ENCODE results near the gene TIGD6. TPM values are rescaled to one million over a fixed set of nuclear protein-coding genes. Genes with fewer than 3 reads are reported as not detected.

Gene TIGD6
- total RNA-seq, 1 experiment from 2014 or later, result 7.0 TPM

DNA sequence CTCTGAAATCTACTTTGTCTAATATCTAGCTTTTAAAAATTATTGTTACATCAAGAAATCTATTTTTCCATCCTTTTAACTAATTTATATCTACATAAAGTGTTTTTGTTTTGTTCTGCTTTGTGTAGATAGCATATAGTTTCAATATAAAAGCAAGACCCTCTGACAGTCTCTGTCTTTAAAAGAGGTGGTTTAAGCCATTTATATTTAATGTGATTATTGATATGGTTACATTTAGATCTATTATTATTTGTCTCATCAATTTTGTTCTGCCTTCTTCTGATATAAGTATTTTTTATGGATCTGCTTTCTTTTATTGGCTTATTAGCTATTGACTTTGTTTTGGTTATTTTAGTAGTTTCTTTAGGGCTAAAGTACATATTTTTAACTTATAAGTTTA, 16.1 kb upstream of the TIGD6 start:
- no peak for DNase-seq (ENCODE audit: low read depth)

DNA sequence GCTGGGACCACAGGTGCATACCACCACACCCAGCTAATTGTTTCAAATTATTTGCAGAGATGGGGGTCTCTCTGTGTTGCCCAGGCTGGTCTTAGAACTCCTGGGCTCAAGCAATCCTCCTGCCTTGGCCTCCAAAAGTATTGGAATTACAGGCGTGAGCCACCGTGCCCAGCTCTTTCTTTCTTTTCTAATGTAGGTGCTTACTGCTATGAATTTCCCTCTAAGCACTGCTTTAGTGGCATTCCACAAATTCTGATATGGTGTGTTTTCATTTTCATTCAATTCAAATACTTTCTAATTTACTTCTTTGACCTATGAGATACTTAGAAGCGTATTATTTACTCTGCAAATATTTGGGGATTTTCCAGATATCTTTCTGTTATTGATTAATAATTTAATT, 15.0 kb upstream of the TIGD6 start:
- DNase-seq (ENCODE audit: low read depth), result no peak

DNA sequence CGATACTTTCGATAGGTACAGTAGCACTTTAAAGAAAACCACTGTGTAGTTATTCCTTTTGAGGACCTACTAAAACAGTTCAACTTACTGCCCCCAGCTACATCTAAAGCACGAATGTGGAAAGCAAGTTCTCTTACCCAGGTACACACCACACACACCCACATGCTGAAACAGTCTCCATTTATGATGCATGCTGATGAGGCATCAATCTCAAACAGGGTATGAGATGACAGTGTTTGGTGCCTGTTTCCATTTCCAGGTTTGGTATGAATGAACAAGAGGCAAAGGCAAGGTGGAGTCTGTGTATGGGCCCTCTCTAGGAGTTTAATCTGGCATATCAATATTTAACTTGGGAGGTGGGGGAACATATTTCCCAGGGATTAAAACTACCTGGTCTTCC, 14.0 kb upstream of the TIGD6 start:
- DNase-seq (ENCODE audit: low read depth), result no peak

DNA sequence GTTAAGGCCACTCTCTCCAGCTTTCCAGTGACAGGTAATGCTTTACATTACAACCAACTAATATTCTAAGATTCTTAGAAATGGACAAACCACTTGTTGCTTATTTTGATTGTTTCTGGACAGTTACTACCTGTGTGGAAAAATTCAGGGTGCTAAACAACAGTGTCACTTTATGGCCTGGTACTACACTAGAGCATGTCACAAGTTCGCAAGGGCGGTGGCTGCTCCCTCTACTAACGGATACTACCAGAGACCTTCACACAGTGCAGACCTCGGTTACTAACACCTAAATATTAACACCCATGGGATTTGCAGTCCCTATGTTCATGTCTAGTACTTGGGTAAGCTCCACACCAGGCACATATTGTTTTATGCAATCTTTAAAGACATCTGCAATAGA, 13.5 kb upstream of the TIGD6 start:
- DNase-seq (ENCODE audit: low read depth), result no peak

DNA sequence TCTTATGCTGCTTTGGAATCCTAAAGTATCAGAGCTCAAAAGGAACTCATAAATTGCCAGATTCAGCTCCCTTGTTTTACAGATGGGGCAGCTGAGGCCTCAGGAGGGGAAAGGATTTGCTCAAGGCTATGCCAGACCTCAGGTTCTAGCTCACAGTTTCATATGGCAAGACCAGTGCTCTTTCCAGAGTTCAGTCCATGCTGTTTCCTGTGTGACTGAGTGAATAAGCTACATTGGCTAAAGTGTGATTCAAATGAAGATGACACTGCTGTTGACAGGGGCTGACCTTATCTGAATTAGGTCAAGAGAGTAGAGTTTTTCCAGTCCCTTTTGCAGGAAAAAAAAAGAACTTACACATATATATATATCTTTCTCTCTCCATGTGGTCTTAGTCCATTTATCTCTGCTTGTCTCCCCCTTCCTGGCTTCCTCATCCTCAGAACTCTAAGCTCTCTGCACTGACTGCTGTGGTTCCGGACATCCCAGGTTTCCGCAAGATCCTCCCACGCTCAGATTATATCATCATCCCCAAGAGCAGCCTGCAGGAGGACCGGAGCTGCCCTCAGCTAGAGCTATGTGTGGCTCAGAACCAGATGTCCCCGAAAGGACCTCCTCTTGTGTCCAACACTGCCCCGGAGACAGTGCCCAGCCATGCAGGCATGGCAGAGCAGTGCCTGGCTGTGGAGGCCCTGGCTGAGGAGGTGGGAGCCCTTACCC, 9.4 kb upstream of the TIGD6 start:
- peak; percentile 86 for DNase-seq (ENCODE audit: low read depth)

DNA sequence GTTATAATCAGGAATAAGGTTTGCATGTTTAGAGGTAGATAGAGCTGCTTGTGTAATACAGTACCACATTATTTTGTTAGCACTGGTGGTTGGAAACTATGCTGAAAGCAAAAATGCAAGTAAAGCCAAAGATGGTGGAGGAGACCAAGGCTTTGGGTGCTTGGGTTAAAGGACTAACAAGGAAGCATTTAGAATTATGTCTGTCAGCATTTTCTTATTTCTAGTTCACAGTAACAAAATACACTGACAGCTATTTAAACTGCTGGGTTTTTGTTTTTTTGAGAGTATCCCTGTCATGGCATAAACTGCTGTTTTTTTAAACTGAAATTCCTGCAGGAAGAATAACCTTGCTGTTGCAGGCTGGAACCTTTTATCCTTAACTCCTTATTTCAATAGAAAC, 6.6 kb upstream of the TIGD6 start:
- no peak for DNase-seq (ENCODE audit: low read depth)

DNA sequence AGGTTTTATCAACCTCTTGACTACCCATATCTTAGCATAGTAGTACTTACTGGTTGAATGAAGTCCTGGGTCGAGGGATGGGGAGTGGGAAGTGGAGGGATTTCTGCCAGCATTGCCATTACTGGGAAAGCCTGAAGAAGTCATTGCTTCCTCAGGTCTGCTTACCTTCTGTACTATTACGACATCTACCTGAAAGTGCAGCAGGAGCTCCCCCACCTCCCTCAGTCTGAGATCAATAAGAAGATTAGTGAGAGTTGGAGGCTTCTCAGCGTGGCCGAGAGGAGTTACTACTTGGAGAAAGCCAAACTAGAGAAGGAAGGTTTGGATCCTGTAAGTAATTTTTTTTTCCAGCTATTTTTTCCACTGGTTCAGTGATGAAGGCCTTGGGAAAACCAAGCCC, 5.9 kb upstream of the TIGD6 start:
- no peak for DNase-seq (ENCODE audit: low read depth)

DNA sequence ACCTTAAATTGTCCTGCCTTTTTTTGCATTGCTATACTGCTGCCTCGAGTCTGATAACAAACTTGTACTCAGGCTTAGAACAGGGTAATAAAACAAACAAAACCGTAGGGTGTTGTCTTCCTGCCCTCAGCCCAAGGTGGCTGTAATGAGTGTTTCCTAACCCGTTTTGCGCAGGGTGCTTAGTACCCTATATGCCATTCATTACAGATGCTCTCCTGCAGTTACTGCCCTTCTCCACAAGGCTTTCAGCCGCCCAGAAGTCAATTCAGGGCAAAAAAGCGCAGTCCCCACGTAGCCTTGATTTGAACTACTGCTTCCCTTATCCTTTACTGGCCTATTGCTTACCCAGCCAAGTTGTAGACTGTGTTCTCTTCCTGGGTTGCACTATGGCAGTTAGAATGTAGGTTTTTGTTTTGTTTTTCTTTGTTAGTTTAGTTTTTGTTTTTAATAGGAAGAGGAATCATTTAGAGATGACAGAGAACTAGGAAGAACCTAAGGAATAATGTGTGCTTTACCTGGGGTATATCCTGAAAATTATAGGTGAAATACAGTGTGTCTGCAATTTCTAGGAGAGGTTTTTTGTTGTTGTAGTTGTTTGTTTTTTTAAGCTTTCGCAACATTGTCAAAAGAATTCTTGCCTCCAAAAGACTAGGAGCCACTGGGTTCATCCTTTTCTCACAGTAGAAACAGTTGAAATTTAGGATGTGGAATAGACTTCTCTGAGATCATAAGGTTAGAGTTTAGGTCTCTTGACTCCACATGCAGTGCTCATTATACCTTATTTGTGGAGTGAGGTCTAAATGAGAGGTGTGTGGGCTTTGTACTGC, 1.4 kb upstream of the TIGD6 start:
- DNase-seq (ENCODE audit: low read depth), result peak; percentile 76

DNA sequence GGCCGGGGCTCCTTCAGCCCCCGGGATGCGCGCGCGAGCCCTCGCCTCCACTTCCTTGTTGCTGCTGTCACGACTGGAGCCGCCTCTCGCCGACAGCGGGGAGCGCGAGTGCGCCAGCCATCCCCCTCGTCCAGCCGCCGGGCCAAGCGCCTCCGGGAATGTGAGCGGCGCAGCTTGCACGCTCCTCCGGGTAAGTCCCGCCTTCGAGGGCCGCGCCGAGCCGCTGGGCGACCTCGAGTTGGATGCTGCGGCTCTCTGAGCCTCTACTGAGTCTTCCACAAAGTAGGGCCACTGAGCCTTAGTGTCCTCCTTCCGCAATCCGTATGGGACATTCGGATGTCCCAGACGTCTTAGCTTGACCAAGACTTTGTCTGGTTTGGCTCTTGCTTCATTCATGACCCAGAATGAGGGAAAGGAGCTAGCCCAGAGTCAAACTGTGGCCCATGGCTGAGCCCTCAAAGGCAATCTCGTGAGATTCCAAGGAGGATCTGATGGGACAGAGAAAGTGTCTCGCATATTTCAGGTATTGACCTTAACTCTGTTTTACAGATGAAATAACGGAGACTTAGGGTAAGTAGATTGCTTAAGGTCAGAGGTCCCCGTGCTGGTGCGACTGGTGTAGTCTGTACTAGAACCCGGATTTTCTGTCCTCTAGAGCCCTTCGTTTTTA, 671 bp upstream of the TIGD6 start:
- peak; percentile 55 for DNase-seq (ENCODE audit: low read depth)

DNA sequence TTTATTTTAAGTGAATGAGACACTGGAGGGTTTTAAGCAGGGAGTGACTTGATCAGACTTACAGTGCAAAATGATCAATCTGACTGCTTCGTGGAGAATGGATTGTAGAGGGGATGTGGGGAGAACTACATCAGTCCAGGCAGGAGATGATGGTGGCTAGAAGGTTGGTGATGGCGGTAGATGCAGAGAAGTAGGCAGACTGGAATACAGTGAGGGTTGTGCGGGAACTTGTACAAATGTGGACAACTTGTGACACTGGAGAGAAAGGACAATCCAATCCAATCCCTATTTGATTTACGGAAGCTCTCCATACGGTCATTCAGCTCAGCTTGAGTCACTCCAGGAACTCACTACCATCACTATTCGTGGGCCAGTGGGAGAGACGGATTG, 593 bp downstream of the TIGD6 start:
- no peak for DNase-seq (ENCODE audit: low read depth)

DNA sequence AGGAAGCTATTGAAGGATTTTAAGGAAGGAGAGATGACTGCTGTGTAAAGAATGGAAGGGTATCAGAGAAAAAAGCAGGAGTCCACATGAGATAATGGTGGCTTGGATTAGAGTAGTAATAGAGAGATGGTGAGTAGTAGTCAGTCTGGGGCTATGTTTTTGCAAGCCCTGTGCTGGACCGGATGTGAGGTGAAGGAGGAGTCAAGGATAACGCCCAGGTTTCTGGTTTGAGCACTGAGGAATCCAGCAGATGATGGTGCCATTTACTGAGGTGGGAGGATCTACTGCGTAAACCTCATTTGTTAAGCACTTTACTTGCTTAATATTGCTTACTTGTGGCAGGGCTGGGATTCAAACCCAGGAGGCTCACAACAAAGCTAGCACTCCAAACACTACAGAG, 1.1 kb downstream of the TIGD6 start:
- no peak for DNase-seq (ENCODE audit: low read depth)

DNA sequence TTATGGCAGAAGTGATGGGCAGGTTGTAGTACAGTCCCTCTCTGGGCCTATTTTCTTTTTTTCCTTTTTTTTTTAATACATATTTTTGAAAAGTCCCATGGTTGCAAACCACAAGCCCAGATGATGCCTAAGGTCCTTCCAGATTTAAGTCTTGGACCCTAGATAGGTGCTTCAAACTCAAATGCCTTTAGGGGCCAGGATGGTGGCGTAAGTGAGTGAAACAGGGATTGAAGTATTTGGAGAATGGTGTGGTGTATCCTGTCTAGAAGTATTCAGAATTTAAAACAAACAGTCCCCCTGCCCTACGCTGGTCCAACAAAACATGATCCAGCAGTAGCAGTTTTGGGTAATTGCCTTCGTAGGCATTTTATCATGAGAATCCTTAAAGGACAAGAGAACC, 2.2 kb downstream of the TIGD6 start:
- no peak for DNase-seq (ENCODE audit: low read depth)

DNA sequence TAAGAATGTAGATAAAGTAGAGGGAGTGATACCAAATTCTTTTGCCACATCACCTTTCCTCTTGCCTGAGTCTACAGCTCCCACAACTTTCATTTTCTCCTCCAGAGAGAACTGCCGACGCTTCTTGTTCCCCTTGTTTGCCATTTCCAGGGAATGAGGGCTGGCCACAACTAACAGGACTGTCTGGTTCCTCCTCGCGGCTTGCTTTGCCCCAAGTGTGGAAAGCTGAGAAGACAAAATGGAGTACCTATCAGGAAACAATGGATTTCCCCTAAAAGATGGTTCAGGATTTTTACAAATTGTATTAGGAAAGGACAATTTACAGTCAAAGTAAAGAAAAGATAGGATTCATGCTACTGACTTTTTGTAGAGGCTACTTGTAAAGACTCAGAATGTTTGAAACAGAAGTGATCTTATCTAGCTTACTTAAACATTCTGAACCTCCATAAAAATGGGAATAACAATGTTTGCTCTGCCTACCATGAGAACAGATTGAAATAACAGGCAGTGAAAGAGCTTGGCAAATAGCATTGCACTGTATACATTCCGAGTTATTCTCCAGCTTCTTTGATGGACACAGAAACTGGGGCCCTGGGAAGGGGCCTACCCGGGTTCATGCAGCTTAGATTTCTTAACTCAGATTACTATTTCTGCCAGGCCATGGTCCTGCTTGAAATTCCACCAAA, 4.1 kb downstream of the TIGD6 start:
- no peak for DNase-seq (ENCODE audit: low read depth)

DNA sequence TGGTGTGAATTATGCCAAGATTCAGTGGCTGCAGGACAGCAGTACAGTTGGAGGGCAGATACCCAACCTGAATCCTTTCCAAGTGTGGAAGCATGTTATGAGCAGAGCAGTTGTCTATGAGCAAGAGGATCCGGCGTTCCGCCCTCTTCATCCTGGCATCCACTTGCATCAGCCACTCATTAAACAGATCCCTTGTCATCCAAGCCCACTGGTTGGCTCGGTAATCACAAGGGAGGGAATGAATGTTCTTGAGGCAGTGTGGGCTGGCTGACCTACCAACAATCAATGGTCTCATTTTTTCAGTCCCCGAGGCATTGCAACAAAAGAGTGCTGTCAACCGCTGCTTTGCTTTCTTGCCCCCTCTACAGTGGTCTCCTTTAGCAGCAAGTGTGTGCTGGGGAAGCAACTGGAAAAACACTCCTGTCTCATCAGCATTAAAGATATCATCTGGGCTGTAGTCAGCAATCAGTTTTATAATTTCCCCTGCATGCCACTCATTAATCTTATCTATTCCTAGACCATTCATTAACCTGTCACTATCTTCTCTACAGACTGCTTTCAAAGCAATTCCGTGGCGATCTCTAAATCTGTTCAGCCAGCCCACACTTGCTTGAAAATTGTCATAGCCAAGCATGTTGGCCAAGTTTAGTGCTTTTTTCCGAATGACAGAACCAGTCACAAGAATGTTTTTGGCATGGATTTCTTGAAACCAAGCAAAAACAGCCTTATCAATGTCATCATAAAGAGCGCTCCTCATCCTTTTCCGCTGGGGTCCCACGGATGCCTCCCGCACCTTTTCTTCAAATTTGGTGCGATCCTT, 4.9 kb downstream of the TIGD6 start:
- no peak for DNase-seq (ENCODE audit: low read depth)

DNA sequence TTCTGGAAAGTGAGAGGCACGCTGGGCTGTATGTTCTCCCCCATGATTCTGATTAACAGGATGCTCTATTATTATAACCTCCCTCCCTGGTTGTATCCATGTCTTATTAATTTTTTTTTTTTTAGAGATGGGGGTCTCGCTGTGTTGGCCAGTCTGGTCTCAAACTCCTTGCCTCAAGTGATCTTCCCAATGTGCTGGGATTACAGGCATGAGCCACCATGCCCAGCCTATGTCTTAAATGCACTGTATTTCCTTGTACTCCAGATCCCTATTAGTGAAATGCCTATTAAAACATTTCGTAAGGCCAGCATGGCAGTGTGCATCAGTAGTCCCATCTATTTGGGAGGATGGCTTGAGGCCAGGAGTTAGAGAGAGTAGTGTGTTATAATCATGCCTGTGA, 7.0 kb downstream of the TIGD6 start:
- DNase-seq (ENCODE audit: low read depth), result no peak

DNA sequence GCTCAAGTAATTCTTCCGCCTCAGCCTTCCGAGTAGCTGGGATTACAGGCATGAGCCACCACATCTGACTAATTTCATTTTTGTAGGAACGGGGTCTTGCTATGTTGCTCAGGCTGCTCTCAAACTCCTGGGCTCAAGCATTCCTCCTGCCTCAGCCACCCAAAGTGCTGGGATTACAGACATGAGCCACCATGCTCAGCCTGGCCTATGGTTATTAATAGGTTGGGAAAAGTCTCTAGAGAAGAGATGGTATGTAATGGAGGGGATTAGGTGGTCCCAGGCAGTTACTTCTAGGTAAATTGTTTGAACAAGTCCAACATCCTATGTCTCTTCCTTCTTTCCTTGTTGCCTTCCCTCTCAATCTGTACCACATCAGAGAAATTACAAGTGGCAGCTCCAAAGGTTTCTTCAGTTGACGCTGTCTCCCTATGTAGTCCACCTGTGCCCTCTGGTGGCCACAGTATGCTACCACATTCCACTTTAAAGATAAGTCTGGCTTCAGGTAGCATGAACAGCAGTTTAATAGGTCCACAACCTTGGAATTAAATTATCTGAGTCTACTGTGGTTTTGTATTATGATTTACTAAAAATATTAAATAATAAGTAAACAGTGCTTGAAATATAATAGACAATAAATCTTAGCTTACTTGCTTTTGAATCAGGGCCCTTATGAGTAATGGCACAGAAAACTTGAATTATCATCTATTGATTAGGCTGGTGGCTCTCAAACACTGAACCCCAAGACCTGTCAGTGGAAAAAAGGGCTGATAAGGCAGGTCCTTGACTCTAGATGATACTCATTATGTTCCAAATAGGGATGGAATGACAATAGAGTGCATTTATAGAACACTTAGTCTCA, 9.7 kb downstream of the TIGD6 start:
- peak; percentile 61 for DNase-seq (ENCODE audit: low read depth)

DNA sequence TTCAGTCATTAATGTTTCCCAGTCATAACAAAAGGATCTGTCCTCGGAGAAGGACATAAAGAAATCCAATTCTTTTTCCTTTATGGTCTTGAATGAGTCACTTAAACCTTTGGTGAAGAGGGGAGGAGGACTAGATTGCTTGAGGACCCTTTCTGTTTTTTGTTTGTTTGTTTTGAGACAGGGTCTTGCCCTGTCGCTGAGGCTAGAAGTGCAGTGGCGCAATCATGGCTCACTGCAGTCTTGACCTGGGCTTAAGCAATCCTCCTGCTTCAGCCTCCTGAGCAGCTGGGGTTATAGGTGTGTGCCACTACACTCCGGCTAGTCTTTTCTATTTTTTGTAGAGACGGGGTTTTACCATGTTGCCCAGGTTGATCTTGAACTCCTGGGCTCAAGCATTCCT, 12.3 kb downstream of the TIGD6 start:
- DNase-seq (ENCODE audit: low read depth), result no peak

DNA sequence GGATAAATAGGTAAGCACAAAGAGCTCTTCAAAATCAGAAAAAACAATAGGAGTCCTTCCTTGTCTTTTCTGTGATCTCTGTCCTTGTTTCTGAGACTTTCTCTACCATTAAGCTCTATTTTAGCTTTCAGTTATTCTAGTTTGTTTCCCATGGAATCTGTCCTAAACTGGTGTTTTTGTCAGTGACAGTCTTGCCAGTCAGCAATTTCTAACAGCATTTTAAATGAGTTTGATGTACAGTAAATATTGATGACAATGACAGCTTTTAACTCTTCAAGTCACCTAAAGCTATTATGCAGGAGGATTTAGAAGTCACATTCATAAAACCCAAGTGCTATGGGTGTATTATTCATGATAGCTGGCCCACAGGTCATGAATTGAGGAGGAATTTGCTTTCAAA, 17.9 kb downstream of the TIGD6 start:
- no peak for DNase-seq (ENCODE audit: low read depth)

DNA sequence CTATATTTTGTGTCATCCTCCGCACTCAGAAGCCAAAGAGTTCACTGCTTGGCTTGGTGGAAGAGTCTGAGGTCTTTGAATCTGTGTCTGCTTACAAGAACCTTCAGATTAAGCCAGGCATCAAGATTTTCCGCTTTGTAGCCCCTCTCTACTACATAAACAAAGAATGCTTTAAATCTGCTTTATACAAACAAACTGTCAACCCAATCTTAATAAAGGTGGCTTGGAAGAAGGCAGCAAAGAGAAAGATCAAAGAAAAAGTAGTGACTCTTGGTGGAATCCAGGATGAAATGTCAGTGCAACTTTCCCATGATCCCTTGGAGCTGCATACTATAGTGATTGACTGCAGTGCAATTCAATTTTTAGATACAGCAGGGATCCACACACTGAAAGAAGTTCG, 19.2 kb downstream of the TIGD6 start:
- DNase-seq (ENCODE audit: low read depth), result no peak

DNA sequence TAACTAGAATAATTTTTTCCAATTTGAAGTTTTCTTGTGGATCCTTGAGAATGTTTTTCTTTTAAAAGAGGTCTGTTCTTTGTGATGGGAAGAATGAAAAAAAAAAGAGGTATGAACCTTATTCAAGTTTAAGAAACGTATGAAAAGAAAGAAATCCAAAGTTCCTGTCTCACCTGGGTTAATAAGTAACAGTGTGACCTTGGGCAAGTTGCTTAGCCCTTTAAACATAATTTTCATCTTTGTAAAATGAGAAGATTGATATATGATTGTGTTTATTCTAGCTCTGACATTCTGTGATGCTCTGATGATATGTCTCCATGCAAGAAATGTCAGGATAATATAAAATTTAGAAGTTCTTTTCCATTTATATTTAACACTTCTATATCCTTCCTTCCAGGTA, 20.6 kb downstream of the TIGD6 start:
- DNase-seq (ENCODE audit: low read depth), result no peak

DNA sequence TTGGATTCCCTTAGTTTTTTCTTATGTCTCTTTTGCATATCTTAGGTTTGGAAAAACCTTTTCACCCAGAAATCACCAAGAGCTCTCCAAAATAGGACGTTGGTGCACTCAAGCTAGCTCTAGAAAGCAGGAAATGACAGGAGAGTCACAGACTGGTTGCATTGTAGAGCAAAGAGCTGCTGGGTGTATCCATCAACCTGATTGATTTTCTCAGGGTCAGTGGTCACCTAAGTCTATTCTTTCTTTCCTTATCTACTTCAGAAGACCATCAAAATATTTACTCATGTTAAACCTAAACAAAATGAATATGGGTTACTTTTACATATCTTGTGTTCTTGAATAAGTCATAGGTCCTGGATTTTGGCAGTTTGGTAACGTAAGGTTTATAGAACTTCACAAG, 25.0 kb downstream of the TIGD6 start:
- DNase-seq (ENCODE audit: low read depth), result no peak
